RWPE2 (cell line): ENCODE results near the gene THRA.

Experiments used
- ATAC-seq: fragments of 200-7000 bp; cut with Tn5 transposase; 3 replicates; pipeline ENCODE4 v1.9.1; 2021; ENCODE audit warnings: low read depth
- DNase-seq: peaks from one replicate; pipeline ENCODE4 v3.0.0-alpha.2; 2020; ENCODE audit warnings: low spot score
- H3K27ac ChIP-seq: fragments of 450-650 bp; 2 replicates; pipeline ENCODE4 v1.5.1; 2017; ENCODE audit warnings: mild to moderate bottlenecking; ENCODE audit not compliant: poor library complexity, severe bottlenecking
- H3K27me3 ChIP-seq: fragments of 250-450 bp; sonication (Bioruptor Pico); 2 replicates; pipeline ENCODE4 v1.5.1; 2021; ENCODE audit warnings: mild to moderate bottlenecking, moderate library complexity; ENCODE audit not compliant: insufficient read depth, poor library complexity, severe bottlenecking
- H3K36me3 ChIP-seq: fragments of 250-450 bp; sonication (Bioruptor Pico); 2 replicates; pipeline ENCODE4 v1.5.1; 2020; ENCODE audit warnings: low read depth, mild to moderate bottlenecking, moderate library complexity
- H3K4me1 ChIP-seq: fragments of 250-450 bp; sonication (Bioruptor Pico); 2 replicates; pipeline ENCODE4 v1.5.1; 2021; ENCODE audit warnings: mild to moderate bottlenecking, moderate library complexity; ENCODE audit not compliant: insufficient read depth, poor library complexity, severe bottlenecking
- H3K4me3 ChIP-seq: fragments of 250-450 bp; sonication (Bioruptor Pico); 2 replicates; pipeline ENCODE4 v1.5.1; 2021; ENCODE audit warnings: mild to moderate bottlenecking, moderate library complexity; ENCODE audit not compliant: severe bottlenecking
- H3K9me3 ChIP-seq: fragments of 250-450 bp; sonication (Bioruptor Pico); 2 replicates; pipeline ENCODE4 v1.5.1; 2021; ENCODE audit warnings: mild to moderate bottlenecking, moderate library complexity; ENCODE audit not compliant: severe bottlenecking
- TF ChIP-seq, protein P1 (sequence below): fragments of 450-650 bp; IDR thresholded peaks from one replicate; pipeline ENCODE4 v1.5.1; 2017; ENCODE audit warnings: mild to moderate bottlenecking, moderate library complexity; ENCODE audit not compliant: poor library complexity, severe bottlenecking

The THRA gene

DNA sequence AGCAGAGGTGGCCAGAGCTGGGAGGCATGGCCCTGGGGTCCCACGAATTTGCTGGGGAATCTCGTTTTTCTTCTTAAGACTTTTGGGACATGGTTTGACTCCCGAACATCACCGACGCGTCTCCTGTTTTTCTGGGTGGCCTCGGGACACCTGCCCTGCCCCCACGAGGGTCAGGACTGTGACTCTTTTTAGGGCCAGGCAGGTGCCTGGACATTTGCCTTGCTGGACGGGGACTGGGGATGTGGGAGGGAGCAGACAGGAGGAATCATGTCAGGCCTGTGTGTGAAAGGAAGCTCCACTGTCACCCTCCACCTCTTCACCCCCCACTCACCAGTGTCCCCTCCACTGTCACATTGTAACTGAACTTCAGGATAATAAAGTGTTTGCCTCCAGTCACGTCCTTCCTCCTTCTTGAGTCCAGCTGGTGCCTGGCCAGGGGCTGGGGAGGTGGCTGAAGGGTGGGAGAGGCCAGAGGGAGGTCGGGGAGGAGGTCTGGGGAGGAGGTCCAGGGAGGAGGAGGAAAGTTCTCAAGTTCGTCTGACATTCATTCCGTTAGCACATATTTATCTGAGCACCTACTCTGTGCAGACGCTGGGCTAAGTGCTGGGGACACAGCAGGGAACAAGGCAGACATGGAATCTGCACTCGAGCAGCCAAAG, 45.2 kb upstream of the THRA start:
- H3K27me3 ChIP-seq, result no peaks in the 10 kb centered on the region
- ATAC-seq, result no peak
- H3K36me3 ChIP-seq, result peaks cover 47% of the 10 kb centered on the region
- no peak for DNase-seq
- no peaks in the 10 kb centered on the region for H3K9me3 ChIP-seq
- TF ChIP-seq, protein P1, sequence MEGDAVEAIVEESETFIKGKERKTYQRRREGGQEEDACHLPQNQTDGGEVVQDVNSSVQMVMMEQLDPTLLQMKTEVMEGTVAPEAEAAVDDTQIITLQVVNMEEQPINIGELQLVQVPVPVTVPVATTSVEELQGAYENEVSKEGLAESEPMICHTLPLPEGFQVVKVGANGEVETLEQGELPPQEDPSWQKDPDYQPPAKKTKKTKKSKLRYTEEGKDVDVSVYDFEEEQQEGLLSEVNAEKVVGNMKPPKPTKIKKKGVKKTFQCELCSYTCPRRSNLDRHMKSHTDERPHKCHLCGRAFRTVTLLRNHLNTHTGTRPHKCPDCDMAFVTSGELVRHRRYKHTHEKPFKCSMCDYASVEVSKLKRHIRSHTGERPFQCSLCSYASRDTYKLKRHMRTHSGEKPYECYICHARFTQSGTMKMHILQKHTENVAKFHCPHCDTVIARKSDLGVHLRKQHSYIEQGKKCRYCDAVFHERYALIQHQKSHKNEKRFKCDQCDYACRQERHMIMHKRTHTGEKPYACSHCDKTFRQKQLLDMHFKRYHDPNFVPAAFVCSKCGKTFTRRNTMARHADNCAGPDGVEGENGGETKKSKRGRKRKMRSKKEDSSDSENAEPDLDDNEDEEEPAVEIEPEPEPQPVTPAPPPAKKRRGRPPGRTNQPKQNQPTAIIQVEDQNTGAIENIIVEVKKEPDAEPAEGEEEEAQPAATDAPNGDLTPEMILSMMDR, result no peak
- no peak overlapping the region for H3K4me3 ChIP-seq
- H3K27ac ChIP-seq, result peak overlapping the region; percentile 93
- H3K4me1 ChIP-seq, result peaks cover 59% of the 10 kb centered on the region

DNA sequence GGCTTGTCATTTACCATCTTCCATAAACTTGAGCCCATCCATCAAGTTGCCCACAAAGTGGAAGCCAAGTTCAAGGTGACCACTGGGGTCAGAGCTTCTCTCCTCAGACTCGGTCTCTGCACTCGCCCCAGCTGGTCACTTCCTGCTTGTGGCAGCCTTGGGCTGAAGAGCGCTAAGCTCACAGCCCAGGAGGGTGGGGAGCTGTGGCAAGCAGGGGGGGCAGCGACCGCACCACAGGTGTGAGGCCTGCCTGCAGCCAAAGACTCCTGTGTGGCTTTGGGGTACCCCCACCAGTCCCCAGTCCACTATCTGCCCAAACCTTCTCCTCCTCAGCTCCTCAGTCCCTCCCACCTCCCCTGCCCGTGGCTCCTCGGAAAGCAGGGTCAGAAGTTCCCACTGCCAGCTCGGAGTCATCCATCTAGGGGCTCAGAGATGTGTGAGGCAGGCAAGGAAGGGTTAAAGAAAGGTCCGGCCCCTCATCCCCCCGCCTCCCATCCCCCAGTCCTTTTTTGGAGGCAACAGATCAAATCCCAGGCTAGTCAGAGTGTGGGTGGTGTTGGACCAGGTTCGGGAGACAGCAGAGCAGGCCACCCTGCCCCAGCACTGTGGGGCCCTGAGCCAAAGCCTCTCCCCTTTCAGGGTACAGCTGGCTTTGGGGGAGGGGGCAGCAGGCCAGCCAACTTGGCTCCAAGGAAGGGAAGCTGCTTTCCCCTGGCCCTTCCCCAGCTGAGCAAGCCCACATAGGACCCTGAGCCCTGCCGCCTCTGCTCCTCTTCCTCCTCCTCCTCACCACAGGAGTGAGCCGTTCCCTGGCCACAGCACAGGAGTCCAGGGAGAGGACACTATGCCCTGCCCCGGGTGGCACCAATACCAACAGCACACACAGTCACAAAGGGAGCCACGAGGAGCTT, 44.3 kb upstream of the THRA start:
- Histone ChIP-seq H3K27me3 (no peaks in the 10 kb centered on the region), H3K27ac (peak overlapping the region; percentile 93), H3K36me3 (peaks cover 52% of the 10 kb centered on the region), H3K4me3 (no peak overlapping the region), H3K9me3 (no peaks in the 10 kb centered on the region), H3K4me1 (peaks cover 68% of the 10 kb centered on the region)
- DNase-seq (no peak), ATAC-seq (no peak)
- TF ChIP-seq, protein P1, result no peak

DNA sequence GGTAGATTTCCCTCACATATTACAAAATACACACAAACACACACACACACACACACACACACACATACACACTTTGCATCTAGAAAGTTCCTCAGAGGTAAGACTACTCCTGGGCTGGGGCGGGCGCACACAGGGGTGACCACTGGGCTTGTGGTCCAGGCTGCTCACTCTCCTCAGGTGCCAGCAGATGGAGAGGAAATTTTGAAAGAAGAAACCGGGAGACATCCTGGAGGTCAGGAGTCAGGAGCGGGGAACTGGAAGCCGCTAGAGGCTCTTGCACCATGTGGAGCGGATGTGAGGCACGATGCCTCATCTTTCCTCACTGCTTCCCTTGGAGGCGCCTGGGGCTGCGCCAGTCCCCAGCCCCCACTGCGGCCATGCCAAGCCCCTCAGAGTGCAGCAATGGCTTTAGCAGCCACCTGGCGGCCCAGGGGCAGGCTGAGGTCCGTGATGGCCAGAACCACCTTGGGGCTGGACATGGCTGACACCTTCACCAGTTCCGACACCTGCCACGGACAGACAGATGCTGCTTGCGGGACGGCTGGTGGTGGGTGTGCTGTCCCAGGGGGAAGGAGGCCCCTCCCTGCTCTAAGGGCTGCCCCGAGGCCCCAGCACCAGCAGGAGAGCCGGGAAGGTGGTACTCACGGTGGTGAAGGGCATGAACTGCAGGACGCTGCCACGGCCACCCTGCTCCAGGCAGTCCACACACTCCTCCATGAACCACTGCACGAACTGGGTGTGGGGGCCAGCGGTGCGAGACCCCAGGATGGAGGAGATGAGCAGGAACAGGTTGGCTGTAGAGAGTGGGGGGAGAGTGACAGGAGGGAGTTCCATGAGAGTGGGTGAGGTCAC, 43.4 kb upstream of the THRA start:
- TF ChIP-seq, protein P1, result no peak
- H3K27me3 ChIP-seq, result no peaks in the 10 kb centered on the region
- H3K4me1 ChIP-seq, result peaks cover 71% of the 10 kb centered on the region
- no peak for DNase-seq
- peaks cover 54% of the 10 kb centered on the region for H3K36me3 ChIP-seq
- H3K4me3 ChIP-seq, result no peak overlapping the region
- peak overlapping the region; percentile 93 for H3K27ac ChIP-seq
- ATAC-seq, result no peak
- H3K9me3 ChIP-seq, result no peaks in the 10 kb centered on the region

DNA sequence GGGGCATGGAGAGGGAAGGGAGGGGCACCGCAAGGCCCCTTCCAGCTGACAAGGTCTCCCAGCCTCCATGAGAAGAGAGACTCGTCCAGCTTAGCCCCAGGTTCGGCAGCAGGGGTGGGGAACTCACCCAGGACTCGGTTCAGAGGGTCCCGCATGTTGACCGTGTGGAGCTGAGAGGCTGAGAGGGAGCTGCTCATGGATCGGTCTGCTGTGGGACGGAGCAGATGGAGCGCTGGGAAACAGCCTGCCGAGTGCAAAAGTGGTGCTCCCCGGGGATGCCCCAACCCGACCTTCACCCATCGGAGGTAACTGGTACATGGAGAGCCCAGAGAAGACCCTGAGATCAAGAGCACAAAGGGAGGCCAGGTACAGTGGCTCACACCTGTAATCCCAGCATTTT, 42.6 kb upstream of the THRA start:
- DNase-seq (no peak), ATAC-seq (no peak)
- H3K4me3 ChIP-seq, result no peak overlapping the region
- H3K27me3 ChIP-seq, result no peaks in the 10 kb centered on the region
- H3K36me3 ChIP-seq, result peaks cover 61% of the 10 kb centered on the region
- peaks cover 69% of the 10 kb centered on the region for H3K4me1 ChIP-seq
- TF ChIP-seq, protein P1, result no peak
- H3K27ac ChIP-seq, result peak overlapping the region; percentile 93
- H3K9me3 ChIP-seq, result no peaks in the 10 kb centered on the region
